ENCODE results near the gene C6orf62.

- TF ChIP-seq, protein P1, sequence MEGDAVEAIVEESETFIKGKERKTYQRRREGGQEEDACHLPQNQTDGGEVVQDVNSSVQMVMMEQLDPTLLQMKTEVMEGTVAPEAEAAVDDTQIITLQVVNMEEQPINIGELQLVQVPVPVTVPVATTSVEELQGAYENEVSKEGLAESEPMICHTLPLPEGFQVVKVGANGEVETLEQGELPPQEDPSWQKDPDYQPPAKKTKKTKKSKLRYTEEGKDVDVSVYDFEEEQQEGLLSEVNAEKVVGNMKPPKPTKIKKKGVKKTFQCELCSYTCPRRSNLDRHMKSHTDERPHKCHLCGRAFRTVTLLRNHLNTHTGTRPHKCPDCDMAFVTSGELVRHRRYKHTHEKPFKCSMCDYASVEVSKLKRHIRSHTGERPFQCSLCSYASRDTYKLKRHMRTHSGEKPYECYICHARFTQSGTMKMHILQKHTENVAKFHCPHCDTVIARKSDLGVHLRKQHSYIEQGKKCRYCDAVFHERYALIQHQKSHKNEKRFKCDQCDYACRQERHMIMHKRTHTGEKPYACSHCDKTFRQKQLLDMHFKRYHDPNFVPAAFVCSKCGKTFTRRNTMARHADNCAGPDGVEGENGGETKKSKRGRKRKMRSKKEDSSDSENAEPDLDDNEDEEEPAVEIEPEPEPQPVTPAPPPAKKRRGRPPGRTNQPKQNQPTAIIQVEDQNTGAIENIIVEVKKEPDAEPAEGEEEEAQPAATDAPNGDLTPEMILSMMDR (IDR thresholded peaks at IDR 0.05; ENCODE audit: insufficient read depth, low read length), result no peak
- TF ChIP-seq POLR2AphosphoS5 (IDR thresholded peaks at IDR 0.05; ENCODE audit: low read depth), result no peak
- TF ChIP-seq, protein P2, sequence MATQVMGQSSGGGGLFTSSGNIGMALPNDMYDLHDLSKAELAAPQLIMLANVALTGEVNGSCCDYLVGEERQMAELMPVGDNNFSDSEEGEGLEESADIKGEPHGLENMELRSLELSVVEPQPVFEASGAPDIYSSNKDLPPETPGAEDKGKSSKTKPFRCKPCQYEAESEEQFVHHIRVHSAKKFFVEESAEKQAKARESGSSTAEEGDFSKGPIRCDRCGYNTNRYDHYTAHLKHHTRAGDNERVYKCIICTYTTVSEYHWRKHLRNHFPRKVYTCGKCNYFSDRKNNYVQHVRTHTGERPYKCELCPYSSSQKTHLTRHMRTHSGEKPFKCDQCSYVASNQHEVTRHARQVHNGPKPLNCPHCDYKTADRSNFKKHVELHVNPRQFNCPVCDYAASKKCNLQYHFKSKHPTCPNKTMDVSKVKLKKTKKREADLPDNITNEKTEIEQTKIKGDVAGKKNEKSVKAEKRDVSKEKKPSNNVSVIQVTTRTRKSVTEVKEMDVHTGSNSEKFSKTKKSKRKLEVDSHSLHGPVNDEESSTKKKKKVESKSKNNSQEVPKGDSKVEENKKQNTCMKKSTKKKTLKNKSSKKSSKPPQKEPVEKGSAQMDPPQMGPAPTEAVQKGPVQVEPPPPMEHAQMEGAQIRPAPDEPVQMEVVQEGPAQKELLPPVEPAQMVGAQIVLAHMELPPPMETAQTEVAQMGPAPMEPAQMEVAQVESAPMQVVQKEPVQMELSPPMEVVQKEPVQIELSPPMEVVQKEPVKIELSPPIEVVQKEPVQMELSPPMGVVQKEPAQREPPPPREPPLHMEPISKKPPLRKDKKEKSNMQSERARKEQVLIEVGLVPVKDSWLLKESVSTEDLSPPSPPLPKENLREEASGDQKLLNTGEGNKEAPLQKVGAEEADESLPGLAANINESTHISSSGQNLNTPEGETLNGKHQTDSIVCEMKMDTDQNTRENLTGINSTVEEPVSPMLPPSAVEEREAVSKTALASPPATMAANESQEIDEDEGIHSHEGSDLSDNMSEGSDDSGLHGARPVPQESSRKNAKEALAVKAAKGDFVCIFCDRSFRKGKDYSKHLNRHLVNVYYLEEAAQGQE (IDR thresholded peaks at IDR 0.05; ENCODE audit: insufficient replicate concordance, low read depth), result no peak
- no peak for TF ChIP-seq GABPA (IDR thresholded peaks at IDR 0.05; ENCODE audit: low read depth)
Observed at GRCh38 chr6:24689964-24690363, 29.0 kb downstream of the C6orf62 start.

Measured in HL-60 (cell line).